ENCODE measurements around the gene ATP11A.

GRCh38 chr13:112743451-112744167 lies 53.8 kb downstream of the ATP11A start:
- TF ChIP-seq CTCF (conservative IDR thresholded peaks at IDR 0.05; ENCODE audit: low read depth, low read length) = no peak
- no peak for TF ChIP-seq EZH2 (IDR thresholded peaks at IDR 0.05; ENCODE audit: borderline replicate concordance, low read depth, low read length, poor library complexity, severe bottlenecking)
